MM.1S (cell line): Measurements from ENCODE around the gene SLC24A4.

ENCODE experiments used
- DNase-seq: peaks from one replicate; pipeline ENCODE4 v3.0.0-alpha.2; 2015
- H2AFZ ChIP-seq: fragments of 300-600 bp; sonication (generic); 2 replicates; pipeline ENCODE4 v1.6.0; 2016; ENCODE audit warnings: antibody characterized with exemption, low read length
- H3F3A ChIP-seq: fragments of 300-600 bp; sonication (generic); 2 replicates; pipeline ENCODE4 v1.6.1; 2016; ENCODE audit warnings: mild to moderate bottlenecking, antibody characterized with exemption, low read length, moderate library complexity, mixed read lengths; ENCODE audit not compliant: insufficient read depth
- H3K27ac ChIP-seq: fragments of 300-600 bp; sonication (generic); 2 replicates; pipeline ENCODE4 v1.5.1; 2016; ENCODE audit warnings: mild to moderate bottlenecking, low read length
- H3K27me3 ChIP-seq: fragments of 300-600 bp; sonication (generic); replicated peaks from 2 replicates; pipeline ENCODE4 v1.6.0; 2016; ENCODE audit warnings: low read length; ENCODE audit not compliant: insufficient read depth
- H3K36me3 ChIP-seq: fragments of 300-600 bp; sonication (generic); replicated peaks from 2 replicates; pipeline ENCODE4 v1.6.1; 2016; ENCODE audit warnings: mild to moderate bottlenecking, low read length, mixed read lengths; ENCODE audit not compliant: insufficient read depth
- H3K4me1 ChIP-seq: fragments of 300-600 bp; sonication (generic); 2 replicates; pipeline ENCODE4 v1.6.1; 2016; ENCODE audit warnings: low read length, mixed read lengths
- H3K4me2 ChIP-seq: fragments of 300-600 bp; sonication (generic); 2 replicates; pipeline ENCODE4 v1.6.0; 2016; ENCODE audit warnings: low read depth, low read length
- H3K4me3 ChIP-seq: fragments of 300-600 bp; sonication (generic); 2 replicates; pipeline ENCODE4 v1.5.1; 2016; ENCODE audit warnings: low read length, mixed read lengths
- H3K79me2 ChIP-seq: fragments of 300-600 bp; sonication (generic); 2 replicates; pipeline ENCODE4 v1.6.1; 2016; ENCODE audit warnings: mixed run types, low read length, mixed read lengths
- H3K9ac ChIP-seq: fragments of 300-600 bp; sonication (generic); 2 replicates; pipeline ENCODE4 v1.6.1; 2016; ENCODE audit warnings: low read length, mixed read lengths
- H3K9me2 ChIP-seq: fragments of 300-600 bp; sonication (generic); replicated peaks from 2 replicates; pipeline ENCODE4 v1.6.1; 2016; ENCODE audit warnings: mild to moderate bottlenecking, low read length, mixed read lengths; ENCODE audit not compliant: insufficient read depth
- H3K9me3 ChIP-seq: fragments of 300-600 bp; sonication (generic); replicated peaks from 2 replicates; pipeline ENCODE4 v1.6.1; 2016; ENCODE audit warnings: mild to moderate bottlenecking, low read length, mixed read lengths; ENCODE audit not compliant: insufficient read depth
- H4K20me1 ChIP-seq: fragments of 300-600 bp; sonication (generic); 2 replicates; pipeline ENCODE4 v1.6.1; 2016; ENCODE audit warnings: mild to moderate bottlenecking, low read length, moderate library complexity, mixed read lengths; ENCODE audit not compliant: insufficient read depth
- CTCF ChIP-seq: fragments of 300-600 bp; sonication (generic); IDR thresholded peaks from 2 replicates; pipeline ENCODE4 v1.5.1; 2016; ENCODE audit warnings: antibody characterized with exemption, low read length, mixed read lengths
- EZH2 ChIP-seq: fragments of 300-600 bp; sonication (generic); optimal IDR thresholded peaks from 2 replicates; pipeline ENCODE3; 2017; ENCODE audit warnings: low read depth, mild to moderate bottlenecking, antibody characterized with exemption, low read length, mixed read lengths
- EZH2phosphoT487 ChIP-seq: fragments of 300-600 bp; sonication (generic); IDR thresholded peaks from 2 replicates; pipeline ENCODE4 v1.6.1; 2018; ENCODE audit warnings: antibody characterized with exemption, low read length

SLC24A4 gene

GRCh38 chr14:92516344-92516965 lies 193.5 kb downstream of the SLC24A4 start:
- no peak overlapping the region for H3K4me2 ChIP-seq
- no peak overlapping the region for H3K9ac ChIP-seq
- H2AFZ ChIP-seq = no peak overlapping the region
- no peaks in the 10 kb centered on the region for H3K4me1 ChIP-seq
- no peak for DNase-seq
- H3K9me3 ChIP-seq = no peaks in the 10 kb centered on the region
- no peaks in the 10 kb centered on the region for H4K20me1 ChIP-seq
- H3K9me2 ChIP-seq = no peaks in the 10 kb centered on the region
- no peaks in the 10 kb centered on the region for H3K79me2 ChIP-seq
- no peak overlapping the region for H3K27ac ChIP-seq
- no peak overlapping the region for H3K4me3 ChIP-seq
- peaks cover 11% of the 10 kb centered on the region for H3K27me3 ChIP-seq
- no peaks in the 10 kb centered on the region for H3K36me3 ChIP-seq
- TF ChIP-seq CTCF = no peak
- TF ChIP-seq EZH2 = no peak
- TF ChIP-seq EZH2phosphoT487 = no peak
- no peaks in the 10 kb centered on the region for H3F3A ChIP-seq

GRCh38 chr14:92516966-92517506 lies 194.1 kb downstream of the SLC24A4 start:
- Histone ChIP-seq H3F3A (no peaks in the 10 kb centered on the region), H3K4me3 (no peak overlapping the region), H3K9me3 (no peaks in the 10 kb centered on the region), H3K36me3 (no peaks in the 10 kb centered on the region), H3K4me2 (no peak overlapping the region), H2AFZ (no peak overlapping the region), H3K9me2 (no peaks in the 10 kb centered on the region), H3K27ac (no peak overlapping the region), H3K27me3 (peaks cover 11% of the 10 kb centered on the region), H4K20me1 (no peaks in the 10 kb centered on the region), H3K9ac (no peak overlapping the region), H3K79me2 (no peaks in the 10 kb centered on the region), H3K4me1 (no peaks in the 10 kb centered on the region)
- TF ChIP-seq EZH2 (no peak), CTCF (no peak), EZH2phosphoT487 (no peak)
- no peak for DNase-seq

- TF ChIP-seq EZH2 (no peak), CTCF (no peak), EZH2phosphoT487 (no peak)
- no peaks in the 10 kb centered on the region for H4K20me1 ChIP-seq
- H3K4me2 ChIP-seq = no peak overlapping the region
- peaks cover 11% of the 10 kb centered on the region for H3K27me3 ChIP-seq
- no peak for DNase-seq
- no peak overlapping the region for H2AFZ ChIP-seq
- no peaks in the 10 kb centered on the region for H3F3A ChIP-seq
- no peak overlapping the region for H3K9ac ChIP-seq
- H3K79me2 ChIP-seq = no peaks in the 10 kb centered on the region
- no peak overlapping the region for H3K4me3 ChIP-seq
- H3K36me3 ChIP-seq = no peaks in the 10 kb centered on the region
- H3K9me2 ChIP-seq = no peaks in the 10 kb centered on the region
- no peaks in the 10 kb centered on the region for H3K9me3 ChIP-seq
- no peaks in the 10 kb centered on the region for H3K4me1 ChIP-seq
- H3K27ac ChIP-seq = no peak overlapping the region
Measured at GRCh38 chr14:92517761-92518160, 194.8 kb downstream of the SLC24A4 start.
